ENCODE measurements around the gene ADAMTS2.

GRCh38 chr5:179209359-179210150 is 135.7 kb downstream of the ADAMTS2 start:
- TF ChIP-seq EZH2 (IDR thresholded peaks at IDR 0.05; ENCODE audit: borderline replicate concordance, low read length) = no peak
- TF ChIP-seq, protein P1, sequence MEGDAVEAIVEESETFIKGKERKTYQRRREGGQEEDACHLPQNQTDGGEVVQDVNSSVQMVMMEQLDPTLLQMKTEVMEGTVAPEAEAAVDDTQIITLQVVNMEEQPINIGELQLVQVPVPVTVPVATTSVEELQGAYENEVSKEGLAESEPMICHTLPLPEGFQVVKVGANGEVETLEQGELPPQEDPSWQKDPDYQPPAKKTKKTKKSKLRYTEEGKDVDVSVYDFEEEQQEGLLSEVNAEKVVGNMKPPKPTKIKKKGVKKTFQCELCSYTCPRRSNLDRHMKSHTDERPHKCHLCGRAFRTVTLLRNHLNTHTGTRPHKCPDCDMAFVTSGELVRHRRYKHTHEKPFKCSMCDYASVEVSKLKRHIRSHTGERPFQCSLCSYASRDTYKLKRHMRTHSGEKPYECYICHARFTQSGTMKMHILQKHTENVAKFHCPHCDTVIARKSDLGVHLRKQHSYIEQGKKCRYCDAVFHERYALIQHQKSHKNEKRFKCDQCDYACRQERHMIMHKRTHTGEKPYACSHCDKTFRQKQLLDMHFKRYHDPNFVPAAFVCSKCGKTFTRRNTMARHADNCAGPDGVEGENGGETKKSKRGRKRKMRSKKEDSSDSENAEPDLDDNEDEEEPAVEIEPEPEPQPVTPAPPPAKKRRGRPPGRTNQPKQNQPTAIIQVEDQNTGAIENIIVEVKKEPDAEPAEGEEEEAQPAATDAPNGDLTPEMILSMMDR (IDR thresholded peaks at IDR 0.05; ENCODE audit: low read length) = no peak

Measured in OCI-LY1 (cell line).